GM12878 (cell line): ENCODE measurements around the gene AKR1B1. TPM values are rescaled to one million over a fixed set of nuclear protein-coding genes. Genes with fewer than 3 reads are reported as not detected.
"Not testable (repeated sequence)": the region's sequence is repeated elsewhere in the genome, so short reads cannot be mapped to it uniquely, and the experiment has no call there.

ENCODE experiments used
- ATAC-seq: fragments of 200-7000 bp; cut with Tn5 transposase; 3 replicates; pipeline ENCODE4 v1.9.1; 2020; ENCODE audit warnings: mild to moderate bottlenecking, moderate library complexity
- BruUV-seq: library from RNA; stranded (reverse); fragments of 400-500 nt; replicated peaks from 2 replicates; lab custom pipeline; 2021; lab: Mats Ljungman, UMichigan
- CTCF ChIA-PET: fragments of 300-600 bp; sonication (Branson Sonifier 250); formaldehyde crosslinking; extraction: SDS; loops from one replicate; lab custom pipeline; 2021; ENCODE audit warnings: inconsistent platforms; lab: Yijun Ruan, JAX
- POLR2A ChIA-PET: fragments of 350-600 bp; formaldehyde crosslinking; extraction: SDS; loops from one replicate; lab custom pipeline; 2021; ENCODE audit warnings: inconsistent platforms; lab: Charles Lee
- RAD21 ChIA-PET: fragments of 300-600 bp; sonication (Branson Sonifier 250); formaldehyde crosslinking; loops from one replicate; lab custom pipeline; 2023; ENCODE audit warnings: antibody characterized with exemption; ENCODE audit not compliant: unreplicated experiment; lab: Charles Lee
- SMC1A ChIA-PET: fragments of 300-600 bp; sonication (Branson Sonifier 250); formaldehyde crosslinking; loops from one replicate; lab custom pipeline; 2023; ENCODE audit not compliant: unreplicated experiment, uncharacterized antibody; lab: Charles Lee
- DNase-seq: peaks from one replicate; pipeline ENCODE4 v3.0.0-alpha.2; 2011; ENCODE audit warnings: low read depth, low spot score
- FAIRE-seq: peaks from 3 replicates; lab custom pipeline; 2011; peaks lifted over from hg19 to GRCh38; lab: Jason Lieb, UNC
- H2AFZ ChIP-seq: 2 replicates; pipeline ENCODE4 v1.6.0; 2011; ENCODE audit warnings: low read depth, low read length, control low read depth; ENCODE audit not compliant: control insufficient read depth
- H3K27ac ChIP-seq: 2 replicates; pipeline ENCODE4 v1.5.1; 2011; ENCODE audit warnings: control low read depth; ENCODE audit not compliant: control insufficient read depth, insufficient read depth
- H3K27me3 ChIP-seq, 2 experiments: replicated peaks in 1 of 2; 2 replicates each; pipeline versions ENCODE4 v1.6.0 to v1.6.1; 2011; ENCODE audit warnings: low read length in 1 of 2; ENCODE audit not compliant: control insufficient read depth in 2 of 2, insufficient read depth in 2 of 2
- H3K36me3 ChIP-seq, 2 experiments: 2 replicates each; pipeline ENCODE4 v1.5.1; 2011; ENCODE audit warnings: low read length in 1 of 2; ENCODE audit not compliant: control insufficient read depth in 2 of 2, insufficient read depth in 2 of 2
- H3K4me1 ChIP-seq: 2 replicates; pipeline ENCODE4 v1.6.1; 2011; ENCODE audit warnings: mild to moderate bottlenecking, low read length, moderate library complexity, mixed read lengths; ENCODE audit not compliant: control insufficient read depth, insufficient read depth
- H3K4me2 ChIP-seq: 2 replicates; pipeline ENCODE4 v1.6.0; 2011; ENCODE audit warnings: control low read depth; ENCODE audit not compliant: control insufficient read depth, insufficient read depth
- H3K4me3 ChIP-seq: fragments of 200-600 bp; sonication (generic); 2 replicates; pipeline ENCODE4 v1.5.1; 2016
- H3K79me2 ChIP-seq: 2 replicates; pipeline ENCODE4 v1.6.0; 2011; ENCODE audit warnings: low read length; ENCODE audit not compliant: control insufficient read depth, insufficient read depth
- H3K9ac ChIP-seq: 2 replicates; pipeline ENCODE4 v1.8.0; 2011; ENCODE audit warnings: low read length, control low read depth, mixed read lengths; ENCODE audit not compliant: control insufficient read depth, insufficient read depth
- H3K9me3 ChIP-seq: replicated peaks from 3 replicates; pipeline ENCODE4 v1.5.1; 2011; ENCODE audit warnings: mild to moderate bottlenecking, low read length; ENCODE audit not compliant: control insufficient read depth, insufficient read depth
- H4K20me1 ChIP-seq: 2 replicates; pipeline ENCODE4 v1.6.0; 2011; ENCODE audit not compliant: control insufficient read depth, insufficient read depth
- RB1 ChIP-seq: fragments of 450-650 bp; formaldehyde crosslinking; IDR thresholded peaks from 2 replicates; pipeline ENCODE4 v1.6.1; 2017; ENCODE audit warnings: mild to moderate bottlenecking, borderline replicate concordance
- WGBS: methylation state at CpG from one replicate; pipeline ENCODE4 v1.1.6; 2016; ENCODE audit warnings: low lambda C conversion rate; ENCODE audit not compliant: insufficient replicate concordance, insufficient coverage; ENCODE audit errors: missing lambda C conversion rate; 5-methylcytosine and 5-hydroxymethylcytosine counted together
- in situ Hi-C: fragments of 300-500 bp; cut with MboI; formaldehyde crosslinking; loops from 9 replicates; pipeline ENCODE4 v1.14.3; 2018; ENCODE audit warnings: mixed read lengths
- intact Hi-C: fragments of 100-400 bp; cut with micrococcal nuclease; formaldehyde crosslinking; loops from one replicate; pipeline ENCODE4 v1.14.2; 2022; ENCODE audit not compliant: unreplicated experiment
- polyA plus RNA-seq, 11 experiments: library from polyadenylated mRNA; depleted of rRNA in 4 of 11; unstranded in 6 of 11; stranded (reverse) in 5 of 11; fragments of >200 nt; fragmentation: Nextera tagmentation in 4 of 11; fragmentation: Illumina TruSeq in 1 of 11; extraction: Ambion mirVana in 4 of 11; extraction: Trizol in 1 of 11; gene quantifications; 1 replicate in 1 of 11; 2 replicates in 10 of 11; pipeline versions ENCODE4 v1.2.1 to v1.2.3, GENCODE V29; 2011 to 2016; ENCODE audit warnings: inconsistent platforms in 2 of 11, missing spikeins in 2 of 11, low read depth in 1 of 11
- total RNA-seq, 4 experiments: library from RNA; depleted of rRNA in 3 of 4; stranded (reverse); fragments of >200 nt in 3 of 4; fragmentation: Illumina TruSeq in 1 of 4; extraction: Trizol in 1 of 4; gene quantifications; 2 replicates each; pipeline versions ENCODE4 v1.2.1 to v1.2.3, GENCODE V29; 2013 to 2021
- TF ChIP-seq, protein P1 (sequence below): fragments of 450-650 bp; IDR thresholded peaks from 2 replicates; pipeline ENCODE4 v1.6.1; 2017; ENCODE audit warnings: mild to moderate bottlenecking, low read depth, inconsistent platforms; ENCODE audit not compliant: poor library complexity, severe bottlenecking
- TF ChIP-seq, protein P2 (sequence below): IDR thresholded peaks from 2 replicates; pipeline ENCODE4 v1.6.1; 2012; ENCODE audit warnings: improper control_type of control experiment, low read depth, low read length; ENCODE audit not compliant: insufficient replicate concordance

Gene AKR1B1
- total and polyA plus RNA-seq, 10 of the 15 experiments (the other 5 are each of a cell fraction or from before 2014, with no cell fraction given) = 40.4 to 252 (median 156) TPM

GRCh38 chr7:134493091-134493490, 34.2 kb upstream of the AKR1B1 start (continued):
- TF ChIP-seq, protein P1, sequence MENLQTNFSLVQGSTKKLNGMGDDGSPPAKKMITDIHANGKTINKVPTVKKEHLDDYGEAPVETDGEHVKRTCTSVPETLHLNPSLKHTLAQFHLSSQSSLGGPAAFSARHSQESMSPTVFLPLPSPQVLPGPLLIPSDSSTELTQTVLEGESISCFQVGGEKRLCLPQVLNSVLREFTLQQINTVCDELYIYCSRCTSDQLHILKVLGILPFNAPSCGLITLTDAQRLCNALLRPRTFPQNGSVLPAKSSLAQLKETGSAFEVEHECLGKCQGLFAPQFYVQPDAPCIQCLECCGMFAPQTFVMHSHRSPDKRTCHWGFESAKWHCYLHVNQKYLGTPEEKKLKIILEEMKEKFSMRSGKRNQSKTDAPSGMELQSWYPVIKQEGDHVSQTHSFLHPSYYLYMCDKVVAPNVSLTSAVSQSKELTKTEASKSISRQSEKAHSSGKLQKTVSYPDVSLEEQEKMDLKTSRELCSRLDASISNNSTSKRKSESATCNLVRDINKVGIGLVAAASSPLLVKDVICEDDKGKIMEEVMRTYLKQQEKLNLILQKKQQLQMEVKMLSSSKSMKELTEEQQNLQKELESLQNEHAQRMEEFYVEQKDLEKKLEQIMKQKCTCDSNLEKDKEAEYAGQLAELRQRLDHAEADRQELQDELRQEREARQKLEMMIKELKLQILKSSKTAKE = no peak
- TF ChIP-seq RB1 = no peak
- TF ChIP-seq, protein P2, sequence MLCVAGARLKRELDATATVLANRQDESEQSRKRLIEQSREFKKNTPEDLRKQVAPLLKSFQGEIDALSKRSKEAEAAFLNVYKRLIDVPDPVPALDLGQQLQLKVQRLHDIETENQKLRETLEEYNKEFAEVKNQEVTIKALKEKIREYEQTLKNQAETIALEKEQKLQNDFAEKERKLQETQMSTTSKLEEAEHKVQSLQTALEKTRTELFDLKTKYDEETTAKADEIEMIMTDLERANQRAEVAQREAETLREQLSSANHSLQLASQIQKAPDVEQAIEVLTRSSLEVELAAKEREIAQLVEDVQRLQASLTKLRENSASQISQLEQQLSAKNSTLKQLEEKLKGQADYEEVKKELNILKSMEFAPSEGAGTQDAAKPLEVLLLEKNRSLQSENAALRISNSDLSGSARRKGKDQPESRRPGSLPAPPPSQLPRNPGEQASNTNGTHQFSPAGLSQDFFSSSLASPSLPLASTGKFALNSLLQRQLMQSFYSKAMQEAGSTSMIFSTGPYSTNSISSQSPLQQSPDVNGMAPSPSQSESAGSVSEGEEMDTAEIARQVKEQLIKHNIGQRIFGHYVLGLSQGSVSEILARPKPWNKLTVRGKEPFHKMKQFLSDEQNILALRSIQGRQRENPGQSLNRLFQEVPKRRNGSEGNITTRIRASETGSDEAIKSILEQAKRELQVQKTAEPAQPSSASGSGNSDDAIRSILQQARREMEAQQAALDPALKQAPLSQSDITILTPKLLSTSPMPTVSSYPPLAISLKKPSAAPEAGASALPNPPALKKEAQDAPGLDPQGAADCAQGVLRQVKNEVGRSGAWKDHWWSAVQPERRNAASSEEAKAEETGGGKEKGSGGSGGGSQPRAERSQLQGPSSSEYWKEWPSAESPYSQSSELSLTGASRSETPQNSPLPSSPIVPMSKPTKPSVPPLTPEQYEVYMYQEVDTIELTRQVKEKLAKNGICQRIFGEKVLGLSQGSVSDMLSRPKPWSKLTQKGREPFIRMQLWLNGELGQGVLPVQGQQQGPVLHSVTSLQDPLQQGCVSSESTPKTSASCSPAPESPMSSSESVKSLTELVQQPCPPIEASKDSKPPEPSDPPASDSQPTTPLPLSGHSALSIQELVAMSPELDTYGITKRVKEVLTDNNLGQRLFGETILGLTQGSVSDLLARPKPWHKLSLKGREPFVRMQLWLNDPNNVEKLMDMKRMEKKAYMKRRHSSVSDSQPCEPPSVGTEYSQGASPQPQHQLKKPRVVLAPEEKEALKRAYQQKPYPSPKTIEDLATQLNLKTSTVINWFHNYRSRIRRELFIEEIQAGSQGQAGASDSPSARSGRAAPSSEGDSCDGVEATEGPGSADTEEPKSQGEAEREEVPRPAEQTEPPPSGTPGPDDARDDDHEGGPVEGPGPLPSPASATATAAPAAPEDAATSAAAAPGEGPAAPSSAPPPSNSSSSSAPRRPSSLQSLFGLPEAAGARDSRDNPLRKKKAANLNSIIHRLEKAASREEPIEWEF = no peak

DNA sequence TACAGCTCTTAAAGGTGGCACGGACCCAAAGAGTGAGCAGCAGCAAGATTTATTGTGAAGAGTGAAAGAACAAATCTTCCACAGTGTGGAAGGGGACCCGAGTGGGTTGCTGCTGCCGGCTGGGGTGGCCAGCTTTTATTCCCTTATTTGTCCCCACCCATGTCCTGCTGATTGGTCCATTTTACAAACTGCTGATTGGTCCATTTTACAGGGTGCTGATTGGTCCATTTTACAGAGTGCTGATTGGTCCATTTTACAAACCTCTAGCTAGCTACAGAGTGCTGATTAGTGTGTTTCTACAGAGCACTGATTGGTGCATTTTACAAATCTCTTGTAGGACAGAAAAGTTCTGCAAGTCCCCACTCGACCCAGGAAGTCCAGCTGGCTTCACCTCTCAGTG, 28.8 kb upstream of the AKR1B1 start:
- H3K4me2 ChIP-seq, POLR2A ChIA-PET, H3K27ac ChIP-seq, H3K4me3 ChIP-seq, CTCF ChIA-PET, H3K9ac ChIP-seq, H3K79me2 ChIP-seq, FAIRE-seq, H3K27me3 ChIP-seq, SMC1A ChIA-PET, H3K4me1 ChIP-seq, intact Hi-C loops, in situ Hi-C loops, BruUV-seq, H3K36me3 ChIP-seq, DNase-seq, RAD21 ChIA-PET, H2AFZ ChIP-seq, H4K20me1 ChIP-seq, H3K9me3 ChIP-seq, ATAC-seq: not testable (repeated sequence)
- 59% methylated on average over 4 of the region's 4 CpGs for WGBS
